Keratinocyte (primary cell): Measurements from ENCODE around the gene TRPM3. TPM values are rescaled to one million over a fixed set of nuclear protein-coding genes. Genes with fewer than 3 reads are reported as not detected.

Experiments
- DNase-seq: peaks from one replicate; pipeline ENCODE4 v3.0.0-alpha.2; 2011; ENCODE audit warnings: low read depth, missing footprints, low spot score
- FAIRE-seq: peaks from 2 replicates; lab custom pipeline; 2011; peaks lifted over from hg19 to GRCh38; lab: Jason Lieb, UNC
- H2AFZ ChIP-seq: 2 replicates; pipeline ENCODE4 v1.6.0; 2012; ENCODE audit warnings: low read length, control low read depth, inconsistent platforms; ENCODE audit not compliant: control insufficient read depth
- H3K27ac ChIP-seq: 2 replicates; pipeline ENCODE4 v1.5.1; 2011; ENCODE audit warnings: low read length; ENCODE audit not compliant: control insufficient read depth, insufficient read depth
- H3K27me3 ChIP-seq: 3 replicates; pipeline ENCODE4 v1.6.0; 2011; ENCODE audit warnings: low read length; ENCODE audit not compliant: control insufficient read depth, insufficient read depth; ENCODE audit errors: extremely low read depth
- H3K36me3 ChIP-seq, 2 experiments: 2 replicates in 1 of 2; 3 replicates in 1 of 2; pipeline ENCODE4 v1.5.1; 2011; ENCODE audit warnings: low read length in 2 of 2, mild to moderate bottlenecking in 1 of 2; ENCODE audit not compliant: control insufficient read depth in 2 of 2, insufficient read depth in 2 of 2; ENCODE audit errors: extremely low read depth in 1 of 2
- H3K4me1 ChIP-seq: 3 replicates; pipeline ENCODE4 v1.5.1; 2011; ENCODE audit warnings: low read length; ENCODE audit not compliant: control insufficient read depth, insufficient read depth; ENCODE audit errors: extremely low read depth
- H3K4me2 ChIP-seq: 3 replicates; pipeline ENCODE4 v1.6.0; 2011; ENCODE audit warnings: low read depth, low read length; ENCODE audit not compliant: control insufficient read depth, insufficient read depth; ENCODE audit errors: extremely low read depth
- H3K4me3 ChIP-seq, 3 experiments: fragments of 200-600 bp in 1 of 3; sonication (generic) in 1 of 3; 2 replicates in 2 of 3; 3 replicates in 1 of 3; pipeline ENCODE4 v1.5.1; 2011 to 2016; ENCODE audit warnings: low read length in 3 of 3, mild to moderate bottlenecking in 3 of 3, control low read depth in 2 of 3, inconsistent platforms in 1 of 3, low read depth in 1 of 3, mixed read lengths in 1 of 3, mixed run types in 1 of 3, moderate library complexity in 1 of 3; ENCODE audit not compliant: control insufficient read depth in 2 of 3, insufficient read depth in 2 of 3; ENCODE audit errors: extremely low read depth in 1 of 3
- H3K79me2 ChIP-seq: 2 replicates; pipeline ENCODE4 v1.6.0; 2012; ENCODE audit warnings: low read length; ENCODE audit not compliant: control insufficient read depth, insufficient read depth
- H3K9ac ChIP-seq: 3 replicates; pipeline ENCODE4 v1.6.0; 2011; ENCODE audit warnings: low read length; ENCODE audit not compliant: control insufficient read depth, insufficient read depth; ENCODE audit errors: extremely low read depth
- H3K9me1 ChIP-seq: 3 replicates; pipeline ENCODE4 v1.6.0; 2011; ENCODE audit warnings: low read length; ENCODE audit not compliant: control insufficient read depth, insufficient read depth; ENCODE audit errors: extremely low read depth
- H3K9me3 ChIP-seq: 2 replicates; pipeline ENCODE4 v1.5.1; 2012; ENCODE audit warnings: low read depth, low read length; ENCODE audit not compliant: control insufficient read depth
- H4K20me1 ChIP-seq: 3 replicates; pipeline ENCODE4 v1.6.0; 2011; ENCODE audit warnings: low read length; ENCODE audit not compliant: control insufficient read depth, insufficient read depth; ENCODE audit errors: extremely low read depth
- CTCF ChIP-seq, 3 experiments: IDR thresholded peaks in 1 of 3; conservative IDR thresholded peaks in 1 of 3; optimal IDR thresholded peaks in 1 of 3; 2 replicates in 2 of 3; 3 replicates in 1 of 3; pipeline versions ENCODE3 to v1.5.1; 2011; ENCODE audit warnings: low read length in 3 of 3, mild to moderate bottlenecking in 3 of 3, moderate library complexity in 2 of 3, control low read depth in 1 of 3, inconsistent platforms in 1 of 3; ENCODE audit not compliant: insufficient read depth in 2 of 3; ENCODE audit errors: extremely low read depth in 1 of 3
- EZH2 ChIP-seq: IDR thresholded peaks from one replicate; pipeline ENCODE4 v1.6.1; 2012; ENCODE audit warnings: inconsistent platforms, mild to moderate bottlenecking, low read length, moderate library complexity
- dilution Hi-C: fragments of 300-500 bp; cut with MboI; formaldehyde crosslinking; loops from one replicate; pipeline ENCODE4 v1.7.0; 2020; ENCODE audit warnings: low sequenced_read_pairs; ENCODE audit not compliant: extremely low pct_ligation_motif_present
- polyA plus RNA-seq, 5 experiments: library from polyadenylated mRNA; depleted of rRNA in 3 of 5; stranded (reverse) in 3 of 5; stranded (forward) in 1 of 5; unstranded in 1 of 5; fragments of >200 nt; gene quantifications; 1 replicate in 1 of 5; 2 replicates in 3 of 5; 3 replicates in 1 of 5; pipeline versions ENCODE4 v1.2.1 to v1.2.3, GENCODE V29; 2011 to 2012; ENCODE audit warnings: missing spikeins in 2 of 5, low read depth in 1 of 5, low replicate concordance in 1 of 5

Gene TRPM3
- polyA plus RNA-seq, 1 donor (not counting 4 experiments of a cell fraction or from before 2014, with no cell fraction given): 0.03 TPM

DNA sequence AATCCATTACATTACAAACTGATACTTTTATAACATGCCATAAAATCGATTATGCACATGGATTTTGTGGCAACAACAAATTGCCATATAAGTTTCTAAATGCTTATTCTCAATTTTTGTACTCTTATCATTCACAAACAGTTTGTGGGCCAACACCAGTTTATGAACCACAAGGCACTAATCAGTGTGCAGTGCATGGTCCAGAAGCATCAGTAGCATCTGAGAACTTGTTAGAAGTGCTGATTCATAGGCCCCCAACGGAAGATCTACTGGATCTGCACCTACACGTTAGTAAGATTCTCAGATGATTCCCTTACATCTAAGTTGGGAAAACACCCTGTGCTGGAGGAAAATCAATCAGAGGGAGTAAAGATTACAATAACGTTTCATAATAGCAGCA is 242.8 kb downstream of the TRPM3 start:
- Histone ChIP-seq H3K36me3 (no peaks in the 10 kb centered on the region), H3K4me3 (no peak overlapping the region), H3K9me3 (no peaks in the 10 kb centered on the region), H4K20me1 (no peaks in the 10 kb centered on the region), H3K4me1 (no peaks in the 10 kb centered on the region), H3K79me2 (no peaks in the 10 kb centered on the region), H3K9me1 (no peaks in the 10 kb centered on the region), H3K27me3 (no peaks in the 10 kb centered on the region), H3K27ac (no peak overlapping the region), H3K9ac (no peak overlapping the region), H3K4me2 (no peak overlapping the region), H2AFZ (no peak overlapping the region)
- no peak for TF ChIP-seq EZH2
- no peak for TF ChIP-seq CTCF (optimal IDR thresholded peaks at IDR 0.05 in 1 of 3, IDR thresholded peaks at IDR 0.05 in 1 of 3, conservative IDR thresholded peaks at IDR 0.05 in 1 of 3; ENCODE audit: extremely low read depth in 1 of 3, insufficient read depth in 2 of 3, low read length in 3 of 3)
- no peak for FAIRE-seq
- dilution Hi-C loops: no loop called here
- DNase-seq: no peak

- H2AFZ ChIP-seq: no peak overlapping the region
- H4K20me1 ChIP-seq: no peaks in the 10 kb centered on the region
- H3K9me1 ChIP-seq: no peaks in the 10 kb centered on the region
- H3K9ac ChIP-seq: no peak overlapping the region
- H3K4me1 ChIP-seq: no peaks in the 10 kb centered on the region
- dilution Hi-C loops: no loop called here
- no peak for FAIRE-seq
- no peak for DNase-seq
- no peak overlapping the region for H3K4me3 ChIP-seq
- H3K79me2 ChIP-seq: no peaks in the 10 kb centered on the region
- H3K27me3 ChIP-seq: no peaks in the 10 kb centered on the region
- no peaks in the 10 kb centered on the region for H3K36me3 ChIP-seq
- TF ChIP-seq EZH2 (no peak), CTCF (optimal IDR thresholded peaks at IDR 0.05 in 1 of 3, IDR thresholded peaks at IDR 0.05 in 1 of 3, conservative IDR thresholded peaks at IDR 0.05 in 1 of 3; ENCODE audit: extremely low read depth in 1 of 3, insufficient read depth in 2 of 3, low read length in 3 of 3) (no peak)
- no peak overlapping the region for H3K4me2 ChIP-seq
- no peaks in the 10 kb centered on the region for H3K9me3 ChIP-seq
- H3K27ac ChIP-seq: no peak overlapping the region
Measured at GRCh38 chr9:70874451-70874850, 247.0 kb downstream of the TRPM3 start.
